NCI-H1930 (cell line): ENCODE data around the gene CD300H.
"Not testable (repeated sequence)": the region's sequence is repeated elsewhere in the genome, so short reads cannot be mapped to it uniquely, and the experiment has no call there.

Source experiments
- DNase-seq, 2 experiments: peaks; one replicate each; lab custom pipeline; 2025; lab: John Stamatoyannopoulos, UW

The CD300H gene

DNA sequence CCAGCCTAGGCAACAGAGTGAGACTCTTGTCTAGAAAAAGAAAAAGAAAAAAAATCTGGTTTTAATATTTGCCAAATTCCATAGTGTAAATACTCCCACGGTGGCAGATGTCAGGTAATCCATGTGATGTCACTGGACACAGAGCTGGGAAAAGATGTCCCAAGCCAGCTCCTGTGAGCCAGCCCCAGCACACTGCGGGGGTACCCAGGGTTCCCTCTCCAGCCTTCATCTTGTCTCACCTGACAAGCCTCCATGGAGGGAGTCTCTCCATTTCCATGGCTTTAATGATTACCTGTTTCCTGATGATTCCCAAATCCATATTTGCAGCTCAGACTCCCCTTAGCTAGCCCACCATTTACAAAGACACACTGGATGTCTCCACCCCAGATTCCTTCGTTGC, 40.6 kb downstream of the CD300H start:
- no peak for DNase-seq

DNA sequence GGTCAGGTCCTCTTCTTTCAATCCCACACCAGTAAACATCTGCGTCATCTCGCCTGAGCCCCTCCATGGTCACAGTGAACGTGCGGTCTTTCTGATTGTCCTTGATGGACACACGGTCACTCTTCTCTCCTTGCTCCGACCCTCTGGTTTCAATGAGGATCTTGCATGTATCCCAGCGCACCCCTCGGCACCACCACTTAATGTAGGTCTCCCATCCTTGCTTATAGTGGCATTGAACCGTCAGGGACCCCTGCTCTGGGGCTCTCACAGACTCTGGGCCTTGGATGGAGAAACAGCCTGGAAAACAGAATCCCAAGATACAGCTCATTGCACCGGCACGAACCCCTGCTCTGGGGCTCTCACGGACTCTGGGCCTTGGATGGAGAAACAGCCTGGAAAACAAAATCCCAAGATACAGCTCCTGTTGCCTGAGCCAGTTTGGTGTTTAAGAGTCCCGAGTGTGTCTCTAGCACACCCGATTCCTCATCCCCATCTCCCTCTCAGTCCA, 41.5 kb downstream of the CD300H start:
- DNase-seq: no peak

- no peak for DNase-seq
These were observed 41.9 kb downstream of the CD300H start for GRCh38 chr17:74525465-74525725.

DNA sequence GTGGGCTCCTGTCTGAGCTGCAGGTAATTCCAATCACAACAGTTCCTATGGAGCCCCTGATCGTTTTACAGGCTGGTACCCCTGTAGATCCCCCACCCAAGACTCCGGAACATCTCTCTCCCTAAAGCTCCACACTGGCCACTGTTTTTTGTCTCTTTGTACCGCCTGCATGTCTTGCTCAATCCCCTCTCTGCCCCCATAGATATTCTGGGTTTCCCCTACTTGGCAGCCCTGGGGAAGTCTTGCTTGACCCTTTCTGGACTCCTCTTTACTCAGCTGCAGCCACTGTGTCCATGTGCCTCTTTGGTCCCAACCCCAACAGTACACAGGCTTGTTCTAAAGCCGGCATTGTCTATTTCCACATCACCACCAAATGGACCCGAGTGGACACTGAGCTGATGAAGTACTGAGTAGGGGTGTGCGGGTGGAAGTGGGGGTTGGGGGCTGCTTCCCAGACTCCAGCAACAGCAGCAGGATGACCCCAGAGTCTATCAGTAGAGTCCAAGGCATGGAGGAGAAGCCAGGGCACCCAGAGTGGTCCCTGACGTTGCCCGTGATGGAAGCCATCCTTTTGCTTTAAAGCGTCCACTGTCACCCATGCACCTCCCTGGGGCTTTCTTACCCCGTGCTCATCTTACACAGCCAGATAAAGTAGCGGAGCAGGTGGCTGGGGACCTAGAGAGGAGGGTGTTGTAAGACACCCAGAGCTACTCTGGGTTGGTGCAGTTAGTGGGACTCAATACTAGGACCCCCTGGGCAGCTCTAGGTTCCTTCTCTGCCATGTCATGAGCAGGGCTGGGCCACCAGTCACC, 42.5 kb downstream of the CD300H start:
- DNase-seq: no peak

DNA sequence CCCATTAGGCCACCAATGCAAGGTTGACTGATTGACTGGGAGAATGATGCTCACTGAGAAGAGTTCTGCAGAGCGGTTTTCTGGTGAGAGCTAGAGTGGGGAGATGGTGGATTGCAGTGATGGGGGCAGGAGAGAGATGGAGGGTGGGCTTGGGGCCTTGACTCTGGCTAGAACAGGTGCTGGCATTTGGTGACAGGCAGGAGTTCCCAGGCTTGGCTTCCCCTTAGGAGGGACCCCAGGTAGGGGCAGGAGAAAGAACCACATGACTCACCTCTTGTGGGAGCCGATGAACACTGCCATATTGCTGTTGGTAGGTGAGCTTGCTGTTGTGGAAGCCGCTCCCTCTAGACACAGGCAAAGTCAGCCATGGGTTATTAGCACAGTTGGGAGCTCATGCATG, 44.0 kb downstream of the CD300H start:
- no peak for DNase-seq

GRCh38 chr17:74522381-74523105, 44.8 kb downstream of the CD300H start:
- no peak for DNase-seq

DNA sequence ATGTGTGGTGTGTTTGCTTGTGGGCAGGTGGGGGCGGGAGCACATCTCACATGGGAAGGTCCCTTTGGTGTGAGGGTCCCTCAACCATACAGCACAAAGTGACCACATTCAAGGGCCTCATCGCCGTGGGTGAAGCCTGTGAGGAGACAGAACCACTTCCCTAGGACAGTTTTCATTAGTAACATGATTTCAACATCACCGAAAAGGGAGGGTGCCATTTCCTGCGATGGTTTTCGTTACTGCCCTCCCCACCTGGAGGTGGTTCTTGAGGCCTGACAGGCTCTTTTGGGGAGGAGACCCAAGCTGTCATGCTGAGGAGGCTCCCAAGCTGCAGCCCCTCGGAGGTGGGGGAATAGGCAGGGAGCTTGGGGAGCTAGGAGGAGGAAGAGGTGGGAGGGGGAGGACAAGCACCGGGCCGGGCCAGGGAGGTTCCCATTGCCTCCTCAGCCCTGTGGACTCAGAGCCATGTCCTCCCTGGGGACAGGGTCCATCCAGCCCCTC, 45.6 kb downstream of the CD300H start:
- DNase-seq: no peak

- no peak for DNase-seq
These were observed 46.4 kb downstream of the CD300H start for GRCh38 chr17:74520790-74521480.

- DNase-seq: no peak
These were observed 47.3 kb downstream of the CD300H start for GRCh38 chr17:74520016-74520434.

DNA sequence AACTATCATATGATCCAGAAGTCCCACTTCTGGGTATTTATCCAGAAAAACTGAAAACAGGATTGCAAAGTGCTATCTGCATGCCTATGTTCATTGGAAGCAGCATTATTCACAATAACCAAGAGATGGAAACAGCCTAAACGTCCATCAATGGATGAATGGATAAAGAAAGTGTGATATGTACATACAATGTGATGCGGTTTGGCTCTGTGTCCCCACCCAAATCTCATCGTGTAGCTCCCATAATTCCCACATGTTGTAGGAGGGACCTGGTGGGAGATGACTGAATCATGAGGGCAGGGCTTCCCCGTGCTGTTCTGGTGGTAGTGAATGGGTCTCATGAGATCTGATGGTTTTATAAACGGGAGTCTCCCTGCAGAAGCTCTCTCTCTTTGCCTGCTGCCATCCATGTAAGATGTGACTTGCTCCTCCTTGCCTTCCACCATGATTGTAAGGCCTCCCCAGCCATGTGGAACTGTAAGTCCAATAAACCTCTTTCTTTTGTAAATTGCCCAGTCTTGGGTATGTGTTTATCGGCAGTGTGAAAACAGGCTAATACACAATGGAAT, 48.8 kb downstream of the CD300H start:
- not testable (repeated sequence) for DNase-seq

DNA sequence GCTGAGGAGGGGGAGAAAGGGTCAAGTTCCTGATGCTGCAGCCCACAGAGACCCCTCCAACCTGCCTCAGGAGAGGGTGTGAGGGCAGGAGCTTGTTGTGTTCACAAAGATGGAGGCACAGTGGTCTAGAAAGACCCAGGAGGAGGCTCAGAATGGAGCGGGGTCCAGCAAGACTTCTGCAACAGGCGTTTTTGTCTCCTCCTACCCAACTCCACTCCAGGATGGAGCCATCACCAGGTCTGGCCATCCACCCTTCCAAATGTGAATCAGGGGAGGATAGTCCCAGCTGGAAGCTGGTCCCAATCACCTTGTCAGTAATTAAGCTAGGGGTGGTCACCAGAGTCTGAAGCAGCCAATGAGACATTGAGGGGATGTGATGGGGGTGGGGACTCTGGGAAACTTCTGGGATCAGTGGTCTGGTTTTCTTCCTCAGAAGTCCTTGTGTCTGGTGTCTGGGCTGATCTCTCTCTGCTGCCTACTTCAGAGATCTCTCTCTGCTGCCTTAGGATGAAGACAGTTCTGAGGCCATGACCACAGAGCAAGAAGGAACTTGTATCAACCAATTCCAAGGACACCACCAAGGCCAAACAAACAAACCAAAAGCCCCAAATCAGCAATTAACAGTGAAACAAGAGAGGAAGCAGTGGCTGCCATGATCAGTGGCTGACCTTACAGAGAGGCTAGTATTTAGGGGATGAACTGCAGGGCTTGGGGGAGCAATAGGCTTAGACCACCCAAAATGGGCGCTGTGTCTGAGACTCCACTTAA, 50.6 kb downstream of the CD300H start:
- DNase-seq: no peak

- DNase-seq: no peak
These were observed 51.4 kb downstream of the CD300H start for GRCh38 chr17:74515941-74516340.

GRCh38 chr17:74514632-74515334, 52.5 kb downstream of the CD300H start:
- peak; percentile 64 to 84 for DNase-seq

DNA sequence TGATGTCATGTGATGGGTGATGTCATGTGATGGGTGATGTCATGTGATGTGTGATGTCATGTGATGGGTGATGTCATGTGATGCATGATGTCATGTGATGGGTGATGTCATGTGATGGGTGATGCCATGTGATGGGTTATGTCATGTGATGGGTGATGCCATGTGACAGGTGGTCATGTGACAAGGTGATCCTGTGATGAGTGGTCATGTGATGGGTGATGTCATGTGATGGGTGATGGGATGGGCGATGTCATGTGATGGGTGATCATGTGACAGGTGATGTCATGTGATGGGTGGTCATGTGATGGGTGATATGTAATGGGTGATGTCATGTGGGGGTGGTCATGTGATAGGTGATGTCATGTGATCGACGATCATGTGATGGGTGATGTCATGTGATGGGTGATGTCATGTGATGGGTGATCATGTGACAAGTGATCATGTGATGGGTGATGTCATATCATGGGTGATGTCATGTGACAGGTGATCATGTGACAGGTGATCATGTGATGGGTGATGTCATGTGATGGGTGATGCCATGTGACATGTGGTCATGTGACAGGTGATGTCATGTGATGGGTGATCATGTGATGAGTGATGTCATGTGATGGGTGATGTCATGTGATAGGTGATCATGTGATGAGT, 53.2 kb downstream of the CD300H start:
- DNase-seq: peak; percentile 66 to 84

DNA sequence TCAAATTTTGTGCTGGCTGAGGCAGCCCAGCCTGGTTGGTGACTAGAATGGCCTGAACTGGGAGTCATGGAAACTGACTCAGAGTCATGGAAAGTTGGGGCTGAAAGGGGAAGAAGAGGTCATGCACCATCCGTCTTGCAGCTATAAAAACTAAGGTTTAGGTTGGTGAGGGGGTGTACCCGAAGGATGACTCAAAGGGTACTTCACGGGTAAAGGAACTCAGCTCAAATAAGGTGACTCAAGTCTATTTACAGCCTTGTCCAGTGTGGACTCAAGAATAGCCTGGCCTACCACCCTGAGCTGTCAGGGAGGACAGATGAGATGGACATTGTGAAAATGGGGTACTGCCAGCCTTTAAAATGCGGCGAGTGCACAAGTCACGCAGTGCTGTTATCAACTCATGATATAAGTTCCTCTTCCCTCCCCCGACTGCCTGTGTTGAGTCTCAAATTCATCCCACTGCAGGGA, 54.7 kb downstream of the CD300H start:
- no peak for DNase-seq

GRCh38 chr17:74512036-74512435, 55.3 kb downstream of the CD300H start:
- no peak for DNase-seq
